SU-DHL-6 (cell line): ENCODE measurements around the gene GTF2IRD1.

ENCODE experiments used
- H2AFZ ChIP-seq: fragments of 200-600 bp; sonication (generic); 2 replicates; pipeline ENCODE4 v1.6.1; 2014; ENCODE audit warnings: low read depth, mild to moderate bottlenecking, moderate library complexity, mixed read lengths, antibody characterized with exemption, low read length; ENCODE audit not compliant: severe bottlenecking
- H3F3A ChIP-seq: fragments of 200-600 bp; shearing (Covaris generic); 2 replicates; pipeline ENCODE4 v1.6.0; 2016; ENCODE audit warnings: antibody characterized with exemption, mild to moderate bottlenecking; ENCODE audit not compliant: insufficient read depth
- H3K27ac ChIP-seq: fragments of 200-600 bp; sonication (generic); 2 replicates; pipeline ENCODE4 v1.5.1; 2016; ENCODE audit warnings: low read depth, mild to moderate bottlenecking, low read length, moderate library complexity, mixed read lengths
- H3K27me3 ChIP-seq: fragments of 200-600 bp; sonication (generic), shearing (Covaris generic); 2 replicates; pipeline ENCODE4 v1.6.0; 2014; ENCODE audit warnings: mild to moderate bottlenecking, low read length
- H3K36me3 ChIP-seq: fragments of 200-600 bp; sonication (generic); 2 replicates; pipeline ENCODE4 v1.6.1; 2014; ENCODE audit warnings: mild to moderate bottlenecking, low read length, mixed read lengths
- H3K4me2 ChIP-seq: fragments of 300-600, 200-600 bp; shearing (Covaris generic), sonication (generic); 2 replicates; pipeline ENCODE4 v1.6.0; 2014; ENCODE audit warnings: low read length, low read depth, mild to moderate bottlenecking; ENCODE audit not compliant: poor library complexity, severe bottlenecking
- H3K4me3 ChIP-seq: fragments of 200-600 bp; sonication (generic); 2 replicates; pipeline ENCODE4 v1.5.1; 2014; ENCODE audit warnings: antibody characterized with exemption, low read length, mild to moderate bottlenecking, mixed read lengths; ENCODE audit not compliant: insufficient read depth, poor library complexity, severe bottlenecking
- H3K79me2 ChIP-seq: fragments of 200-600 bp; sonication (generic); 2 replicates; pipeline ENCODE4 v1.6.1; 2014; ENCODE audit warnings: mild to moderate bottlenecking, low read length, moderate library complexity; ENCODE audit not compliant: insufficient read depth
- H3K9ac ChIP-seq: fragments of 200-600 bp; sonication (generic); 2 replicates; pipeline ENCODE4 v1.7.0; 2014; ENCODE audit warnings: mild to moderate bottlenecking, low read length
- H3K9me2 ChIP-seq: fragments of 200-600 bp; sonication (generic); replicated peaks from 2 replicates; pipeline ENCODE4 v1.6.1; 2014; ENCODE audit warnings: low read length; ENCODE audit not compliant: insufficient read depth
- H3K9me3 ChIP-seq: fragments of 200-600 bp; sonication (generic); 2 replicates; pipeline ENCODE4 v1.6.1; 2014; ENCODE audit warnings: low read length, mixed read lengths; ENCODE audit not compliant: insufficient read depth
- H4K20me1 ChIP-seq: fragments of 200-600 bp; sonication (generic); 2 replicates; pipeline ENCODE4 v1.6.1; 2014; ENCODE audit warnings: low read depth, mild to moderate bottlenecking, antibody characterized with exemption, low read length, moderate library complexity, mixed read lengths
- CTCF ChIP-seq: fragments of 200-600 bp; sonication (generic); IDR thresholded peaks from one replicate; pipeline ENCODE4 v1.5.1; 2017; ENCODE audit warnings: antibody characterized with exemption, mild to moderate bottlenecking, low read length, moderate library complexity; ENCODE audit not compliant: insufficient read depth, poor library complexity, severe bottlenecking
- EZH2phosphoT487 ChIP-seq: fragments of 200-600 bp; sonication (generic), shearing (Covaris generic); conservative IDR thresholded peaks from 2 replicates; pipeline ENCODE4 v1.6.1; 2018; ENCODE audit warnings: mild to moderate bottlenecking, antibody characterized with exemption, low read length, moderate library complexity, mixed read lengths

GTF2IRD1 gene

GRCh38 chr7:74452748-74453321 is 871 bp upstream of the GTF2IRD1 start:
- Histone ChIP-seq H3K36me3 (no peaks in the 10 kb centered on the region), H3K27ac (no peak overlapping the region), H3K79me2 (no peaks in the 10 kb centered on the region), H3K9me2 (no peaks in the 10 kb centered on the region), H4K20me1 (no peaks in the 10 kb centered on the region), H3K27me3 (no peaks in the 10 kb centered on the region), H3K9ac (no peak overlapping the region), H3F3A (no peaks in the 10 kb centered on the region), H2AFZ (no peak overlapping the region), H3K9me3 (no peaks in the 10 kb centered on the region), H3K4me3 (no peak overlapping the region), H3K4me2 (no peak overlapping the region)
- no peak for TF ChIP-seq CTCF
- TF ChIP-seq EZH2phosphoT487 = no peak

- TF ChIP-seq CTCF (no peak), EZH2phosphoT487 (no peak)
These were observed 567 bp downstream of the GTF2IRD1 start for GRCh38 chr7:74454021-74454924.

GRCh38 chr7:74454925-74455288 is 1.2 kb downstream of the GTF2IRD1 start:
- no peaks in the 10 kb centered on the region for H3K79me2 ChIP-seq

More at GRCh38 chr7:74454021-74454924, 567 bp downstream of the GTF2IRD1 start:
- Histone ChIP-seq H3K4me3 (no peak overlapping the region), H3K27me3 (no peaks in the 10 kb centered on the region), H3K9me2 (no peaks in the 10 kb centered on the region), H3K4me2 (no peak overlapping the region), H3K9ac (no peak overlapping the region), H2AFZ (no peak overlapping the region), H3F3A (no peaks in the 10 kb centered on the region), H3K79me2 (no peaks in the 10 kb centered on the region), H3K27ac (no peak overlapping the region), H4K20me1 (no peaks in the 10 kb centered on the region), H3K9me3 (no peaks in the 10 kb centered on the region), H3K36me3 (no peaks in the 10 kb centered on the region)

More at GRCh38 chr7:74454925-74455288, 1.2 kb downstream of the GTF2IRD1 start:
- no peak overlapping the region for H3K4me3 ChIP-seq
- no peaks in the 10 kb centered on the region for H4K20me1 ChIP-seq
- H3K9ac ChIP-seq = no peak overlapping the region
- H3F3A ChIP-seq = no peaks in the 10 kb centered on the region
- TF ChIP-seq EZH2phosphoT487 (no peak), CTCF (no peak)
- no peaks in the 10 kb centered on the region for H3K27me3 ChIP-seq
- H3K9me3 ChIP-seq = no peaks in the 10 kb centered on the region
- H3K27ac ChIP-seq = no peak overlapping the region
- no peaks in the 10 kb centered on the region for H3K9me2 ChIP-seq
- H3K4me2 ChIP-seq = no peak overlapping the region
- no peaks in the 10 kb centered on the region for H3K36me3 ChIP-seq
- no peak overlapping the region for H2AFZ ChIP-seq
